Trophoblast cell (in vitro differentiated cells and primary cell): ENCODE measurements around the gene ZNF223.

Source experiments
- DNase-seq, 2 donors: peaks; one replicate each; pipeline ENCODE4 v3.0.0-alpha.2; 2016
- H2AFZ ChIP-seq: 2 replicates; pipeline ENCODE4 v1.6.1; 2013; ENCODE audit warnings: low read length, moderate library complexity, mild to moderate bottlenecking; ENCODE audit not compliant: insufficient read depth, poor library complexity
- H2AK5ac ChIP-seq: 2 replicates; pipeline ENCODE4 v1.6.1; 2013; ENCODE audit warnings: mild to moderate bottlenecking, low read length
- H2BK120ac ChIP-seq: 2 replicates; pipeline ENCODE4 v1.6.1; 2013; ENCODE audit warnings: low read length, mild to moderate bottlenecking, moderate library complexity; ENCODE audit not compliant: insufficient read depth, poor library complexity
- H2BK12ac ChIP-seq: 2 replicates; pipeline ENCODE4 v1.6.1; 2013; ENCODE audit warnings: mild to moderate bottlenecking, low read length, moderate library complexity
- H2BK5ac ChIP-seq: 2 replicates; pipeline ENCODE4 v1.6.1; 2013; ENCODE audit warnings: low read length, low read depth, moderate library complexity, mild to moderate bottlenecking; ENCODE audit not compliant: poor library complexity
- H3K14ac ChIP-seq: 2 replicates; pipeline ENCODE4 v1.6.1; 2013; ENCODE audit warnings: mild to moderate bottlenecking, low read length
- H3K18ac ChIP-seq: 2 replicates; pipeline ENCODE4 v1.6.1; 2013; ENCODE audit warnings: mild to moderate bottlenecking, low read length
- H3K23ac ChIP-seq: 2 replicates; pipeline ENCODE4 v1.6.1; 2013; ENCODE audit warnings: low read length
- H3K27ac ChIP-seq: 2 replicates; pipeline ENCODE4 v1.5.1; 2013; ENCODE audit warnings: low read depth, mild to moderate bottlenecking, inconsistent platforms, low read length, moderate library complexity
- H3K27me3 ChIP-seq: 2 replicates; pipeline ENCODE4 v1.6.1; 2013; ENCODE audit warnings: inconsistent platforms, mild to moderate bottlenecking, low read length, moderate library complexity; ENCODE audit not compliant: insufficient read depth
- H3K36me3 ChIP-seq, 2 experiments: 1 replicate in 1 of 2; 2 replicates in 1 of 2; pipeline ENCODE4 v1.6.1; 2013; ENCODE audit warnings: low read length in 2 of 2, mild to moderate bottlenecking in 2 of 2, moderate library complexity in 1 of 2; ENCODE audit not compliant: insufficient read depth in 2 of 2, control insufficient read depth in 1 of 2
- H3K4ac ChIP-seq: 2 replicates; pipeline ENCODE4 v1.6.1; 2013; ENCODE audit warnings: low read depth, mild to moderate bottlenecking, low read length, moderate library complexity
- H3K4me1 ChIP-seq, 2 experiments: 1 replicate in 1 of 2; 2 replicates in 1 of 2; pipeline ENCODE4 v1.6.1; 2013; ENCODE audit warnings: low read length in 2 of 2, mild to moderate bottlenecking in 2 of 2, moderate library complexity in 1 of 2; ENCODE audit not compliant: insufficient read depth in 2 of 2, control insufficient read depth in 1 of 2
- H3K4me2 ChIP-seq: 2 replicates; pipeline ENCODE4 v1.6.1; 2013; ENCODE audit warnings: inconsistent platforms, mild to moderate bottlenecking, low read length, moderate library complexity
- H3K4me3 ChIP-seq: 2 replicates; pipeline ENCODE4 v1.5.1; 2013; ENCODE audit warnings: mild to moderate bottlenecking, low read depth, low read length, inconsistent platforms
- H3K79me1 ChIP-seq: one replicate; pipeline ENCODE4 v1.6.1; 2013; ENCODE audit warnings: low read length
- H3K79me2 ChIP-seq: 2 replicates; pipeline ENCODE4 v1.6.1; 2013; ENCODE audit warnings: low read length, mild to moderate bottlenecking; ENCODE audit not compliant: control insufficient read depth, insufficient read depth, poor library complexity
- H3K9ac ChIP-seq: 2 replicates; pipeline ENCODE4 v1.6.1; 2013; ENCODE audit warnings: mild to moderate bottlenecking, low read length
- H3K9me3 ChIP-seq: 2 replicates; pipeline ENCODE4 v1.6.1; 2013; ENCODE audit warnings: low read depth, mild to moderate bottlenecking, control low read depth, inconsistent platforms, low read length; ENCODE audit not compliant: insufficient read depth
- H4K12ac ChIP-seq: 2 replicates; pipeline ENCODE4 v1.6.1; 2013; ENCODE audit warnings: low read depth, mild to moderate bottlenecking, low read length, moderate library complexity
- H4K8ac ChIP-seq: 2 replicates; pipeline ENCODE4 v1.6.1; 2013; ENCODE audit warnings: low read depth, mild to moderate bottlenecking, low read length, moderate library complexity
- H4K91ac ChIP-seq: one replicate; pipeline ENCODE4 v1.6.1; 2013; ENCODE audit warnings: low read depth, mild to moderate bottlenecking, low read length, moderate library complexity
- WGBS: extraction: QIAGEN DNeasy Blood & Tissue Kit; methylation state at CpG from one replicate; pipeline ENCODE4 v1.1.7; 2013; ENCODE audit warnings: missing lambda C conversion rate; ENCODE audit not compliant: insufficient read length, insufficient coverage; ENCODE audit errors: extremely low coverage; 5-methylcytosine and 5-hydroxymethylcytosine counted together

The ZNF223 gene

DNA sequence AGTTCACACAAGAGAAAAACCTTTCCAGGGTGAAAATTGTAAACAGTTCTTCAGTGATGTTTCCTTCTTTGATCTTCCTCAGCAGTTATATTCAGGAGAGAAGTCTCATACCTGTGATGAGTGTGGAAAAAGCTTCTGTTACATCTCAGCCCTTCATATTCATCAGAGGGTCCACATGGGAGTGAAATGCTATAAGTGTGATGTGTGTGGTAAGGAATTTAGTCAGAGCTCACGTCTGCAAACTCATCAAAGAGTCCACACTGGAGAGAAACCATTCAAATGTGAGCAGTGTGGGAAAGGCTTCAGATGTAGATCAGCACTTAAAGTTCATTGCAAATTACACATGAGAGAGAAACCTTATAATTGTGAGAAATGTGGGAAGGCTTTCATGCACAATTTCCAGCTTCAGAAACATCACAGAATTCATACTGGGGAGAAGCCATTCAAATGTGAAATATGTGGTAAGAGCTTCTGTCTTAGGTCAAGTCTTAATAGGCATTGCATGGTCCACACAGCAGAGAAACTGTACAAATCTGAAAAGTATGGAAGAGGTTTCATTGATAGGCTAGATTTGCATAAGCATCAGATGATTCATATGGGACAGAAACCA lies 19.7 kb upstream of the ZNF223 start:
- Histone ChIP-seq H3K36me3 (peaks cover 6 to 28% of the 10 kb centered on the region in 2 experiments), H3K27me3 (no peaks in the 10 kb centered on the region), H3K9me3 (peaks cover 9% of the 10 kb centered on the region), H3K4ac (no peak overlapping the region), H4K8ac (no peak overlapping the region), H3K27ac (no peak overlapping the region), H2BK120ac (no peak overlapping the region), H3K14ac (no peak overlapping the region), H3K79me1 (no peaks in the 10 kb centered on the region), H2BK12ac (no peak overlapping the region), H3K4me1 (no peaks in the 10 kb centered on the region), H3K4me3 (no peak overlapping the region), H2BK5ac (no peak overlapping the region), H3K9ac (no peak overlapping the region), H2AK5ac (no peak overlapping the region), H3K79me2 (no peaks in the 10 kb centered on the region), H3K23ac (no peak overlapping the region), H4K91ac (no peak overlapping the region), H3K18ac (no peak overlapping the region), H4K12ac (no peak overlapping the region), H3K4me2 (no peak overlapping the region), H2AFZ (no peak overlapping the region)
- no peak for DNase-seq
- WGBS, result no CpG with 5 or more reads among the region's 1 CpG

DNA sequence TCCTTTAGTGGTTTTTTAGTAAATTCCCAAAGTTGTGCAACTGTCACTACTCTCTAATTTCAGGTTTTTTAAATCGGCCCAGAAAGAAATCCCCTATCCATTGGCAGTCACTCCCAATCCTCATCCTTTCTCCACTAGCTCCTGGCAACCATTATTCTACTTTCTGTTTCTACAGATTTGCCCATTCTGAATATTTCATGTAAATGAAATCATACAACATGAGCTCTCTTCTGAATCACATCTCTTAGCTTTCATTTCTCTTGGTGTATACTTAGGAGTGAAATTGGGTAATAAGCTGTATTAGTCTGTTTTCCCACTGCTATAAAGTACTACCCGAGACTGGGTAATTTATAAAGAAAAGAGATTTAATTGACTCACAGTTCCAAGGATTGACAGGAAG lies 9.7 kb upstream of the ZNF223 start:
- Histone ChIP-seq H3K9me3 (no peaks in the 10 kb centered on the region), H3K79me1 (no peaks in the 10 kb centered on the region)
- no peak for DNase-seq

DNA sequence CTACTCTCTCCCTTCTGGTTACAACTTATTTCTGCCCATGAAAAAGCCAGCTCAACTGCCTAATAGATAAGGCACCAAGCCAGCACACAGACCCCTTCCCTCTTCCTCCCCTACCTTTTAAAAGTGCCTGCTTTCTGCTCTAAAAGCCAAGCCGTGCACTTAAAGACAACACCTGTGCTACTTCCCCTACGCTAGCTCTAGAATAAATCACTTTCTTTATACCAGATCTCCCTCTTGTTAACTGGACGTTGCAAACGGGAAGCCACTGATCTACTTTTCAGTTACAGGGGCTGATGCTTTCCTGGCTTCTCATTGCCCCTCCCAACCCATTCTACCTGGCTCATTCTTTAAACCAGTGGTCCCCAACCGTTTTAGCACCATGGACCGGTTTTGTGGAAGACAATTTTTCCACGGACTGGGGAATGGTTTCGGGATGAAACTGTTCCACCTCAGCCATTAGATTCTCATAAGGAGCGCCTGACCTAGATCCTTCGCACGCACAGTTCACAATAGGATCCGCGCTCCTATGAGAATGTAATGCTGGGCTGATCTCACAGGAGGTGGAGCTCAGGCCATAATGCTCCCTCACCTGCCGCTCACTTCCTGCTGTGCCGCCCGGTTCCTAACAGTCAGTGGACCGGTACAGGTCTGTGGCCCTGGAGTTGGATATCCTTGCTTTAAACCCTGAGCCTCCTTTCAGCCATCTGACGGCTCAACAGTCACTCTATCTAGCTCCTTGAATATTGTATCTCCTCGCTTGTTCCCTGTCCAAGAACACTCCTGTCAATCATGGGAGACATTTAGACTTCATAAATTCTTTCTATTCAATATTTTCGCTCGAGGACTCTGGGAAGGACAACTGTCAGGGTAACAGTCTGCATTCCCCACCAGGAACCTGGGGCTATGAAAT lies 841 bp upstream of the ZNF223 start:
- H3K27ac ChIP-seq, result no peak overlapping the region
- peak overlapping the region; percentile 93 for H2AFZ ChIP-seq
- H2BK5ac ChIP-seq, result no peak overlapping the region
- DNase-seq, result no peak
- no peak overlapping the region for H2BK12ac ChIP-seq
- H4K91ac ChIP-seq, result peak overlapping the region; percentile 19
- H3K36me3 ChIP-seq, result peaks cover 2 to 3% of the 10 kb centered on the region in 2 experiments
- H3K4me3 ChIP-seq, result peak overlapping the region; percentile 60
- H2AK5ac ChIP-seq, result no peak overlapping the region
- H3K9ac ChIP-seq, result no peak overlapping the region
- H3K4ac ChIP-seq, result no peak overlapping the region
- H3K23ac ChIP-seq, result no peak overlapping the region
- peak overlapping the region; percentile 42 for H3K14ac ChIP-seq
- peak overlapping the region; percentile 92 for H4K8ac ChIP-seq
- WGBS, result no CpG with 5 or more reads among the region's 21 CpGs
- peak overlapping the region; percentile 81 for H3K4me2 ChIP-seq
- peaks cover 3% of the 10 kb centered on the region for H3K79me1 ChIP-seq
- H3K27me3 ChIP-seq, result no peaks in the 10 kb centered on the region
- no peak overlapping the region for H2BK120ac ChIP-seq
- peaks cover 3% of the 10 kb centered on the region for H3K79me2 ChIP-seq
- H3K9me3 ChIP-seq, result no peaks in the 10 kb centered on the region
- H3K4me1 ChIP-seq, result peaks cover 0 to 5% of the 10 kb centered on the region in 2 experiments
- no peak overlapping the region for H3K18ac ChIP-seq
- peak overlapping the region; percentile 55 for H4K12ac ChIP-seq

More for the DNA sequence above, 9.7 kb upstream of the ZNF223 start:
- no peak overlapping the region for H3K9ac ChIP-seq
- H4K8ac ChIP-seq, result no peak overlapping the region
- no peak overlapping the region for H3K4ac ChIP-seq
- no peak overlapping the region for H3K27ac ChIP-seq
- no peaks in the 10 kb centered on the region for H3K27me3 ChIP-seq
- no peaks in the 10 kb centered on the region for H3K36me3 ChIP-seq
- no peak overlapping the region for H4K12ac ChIP-seq
- no peak overlapping the region for H3K4me2 ChIP-seq
- no CpG with 5 or more reads among the region's 2 CpGs for WGBS
- H4K91ac ChIP-seq, result no peak overlapping the region
- no peaks in the 10 kb centered on the region for H3K4me1 ChIP-seq
- H3K79me2 ChIP-seq, result no peaks in the 10 kb centered on the region
- H2BK120ac ChIP-seq, result no peak overlapping the region
- no peak overlapping the region for H3K14ac ChIP-seq
- H3K18ac ChIP-seq, result no peak overlapping the region
- H3K4me3 ChIP-seq, result no peak overlapping the region
- H2BK12ac ChIP-seq, result no peak overlapping the region
- H3K23ac ChIP-seq, result no peak overlapping the region
- no peak overlapping the region for H2BK5ac ChIP-seq
- H2AK5ac ChIP-seq, result no peak overlapping the region
- no peak overlapping the region for H2AFZ ChIP-seq

DNA sequence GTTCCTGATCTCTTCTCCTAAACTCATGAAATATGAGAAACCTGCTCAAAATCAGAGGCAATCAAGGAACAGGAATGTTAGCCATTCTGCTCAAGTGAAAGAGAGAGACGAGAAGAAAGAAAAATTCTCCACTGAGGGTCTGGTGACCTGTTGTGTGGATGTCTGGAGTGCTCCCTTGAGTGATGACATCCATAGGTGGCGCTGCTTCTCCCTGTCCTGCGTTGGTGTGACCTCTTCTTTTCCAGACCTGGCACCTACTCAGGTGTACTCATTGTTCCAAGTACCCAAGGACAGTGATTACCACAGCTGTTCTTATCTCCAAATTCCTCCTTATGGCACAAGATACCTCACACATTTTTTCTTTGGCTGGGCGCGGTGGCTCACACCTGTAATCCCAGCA lies 4.0 kb downstream of the ZNF223 start:
- Histone ChIP-seq H3K4ac (no peak overlapping the region), H3K27me3 (no peaks in the 10 kb centered on the region), H2AFZ (no peak overlapping the region), H3K9ac (no peak overlapping the region), H3K18ac (no peak overlapping the region), H3K4me2 (no peak overlapping the region), H2BK120ac (no peak overlapping the region), H3K79me2 (peaks cover 3% of the 10 kb centered on the region), H4K8ac (no peak overlapping the region), H3K79me1 (peaks cover 3% of the 10 kb centered on the region), H3K27ac (no peak overlapping the region), H4K91ac (no peak overlapping the region), H4K12ac (no peak overlapping the region), H3K23ac (no peak overlapping the region), H3K4me1 (peaks cover 0 to 5% of the 10 kb centered on the region in 2 experiments), H3K4me3 (no peak overlapping the region), H2AK5ac (no peak overlapping the region), H2BK5ac (no peak overlapping the region), H3K9me3 (peaks cover 2% of the 10 kb centered on the region), H3K36me3 (peaks cover 19 to 34% of the 10 kb centered on the region in 2 experiments), H2BK12ac (no peak overlapping the region), H3K14ac (no peak overlapping the region)
- WGBS, result no CpG with 5 or more reads among the region's 5 CpGs
- no peak for DNase-seq
